GM08714 (cell line): ENCODE measurements around the gene SLC9A7.
A peak's percentile ranks its signal among the peaks of the same experiment; 100 is the strongest.
"Not testable (repeated sequence)": the region's sequence is repeated elsewhere in the genome, so short reads cannot be mapped to it uniquely, and the experiment has no call there.

ENCODE experiments used
- H3K4me3 ChIP-seq: fragments of 200-500 bp; sonication (Bioruptor generic); 2 replicates; pipeline ENCODE4 v1.5.1; 2014; ENCODE audit warnings: mild to moderate bottlenecking, low read length, inconsistent platforms
- ZNF274 ChIP-seq: IDR thresholded peaks from 2 replicates; pipeline ENCODE4 v1.6.1; 2012; ENCODE audit warnings: mild to moderate bottlenecking, low read depth, low read length

The SLC9A7 gene

GRCh38 chrX:46758956-46759644 is at the start of gene SLC9A7:
SLC9A7 (minus strand) TSS chrX:46759118; CDS start chrX:46759029, 89 bp downstream.
- H3K4me3 ChIP-seq: peak within 1 kb of the TSS; percentile 87
- no peak for TF ChIP-seq ZNF274

- no peak overlapping the region for H3K4me3 ChIP-seq
- no peak for TF ChIP-seq ZNF274
These were observed 46.4 kb upstream of the SLC9A7 start for GRCh38 chrX:46805270-46805669.

DNA sequence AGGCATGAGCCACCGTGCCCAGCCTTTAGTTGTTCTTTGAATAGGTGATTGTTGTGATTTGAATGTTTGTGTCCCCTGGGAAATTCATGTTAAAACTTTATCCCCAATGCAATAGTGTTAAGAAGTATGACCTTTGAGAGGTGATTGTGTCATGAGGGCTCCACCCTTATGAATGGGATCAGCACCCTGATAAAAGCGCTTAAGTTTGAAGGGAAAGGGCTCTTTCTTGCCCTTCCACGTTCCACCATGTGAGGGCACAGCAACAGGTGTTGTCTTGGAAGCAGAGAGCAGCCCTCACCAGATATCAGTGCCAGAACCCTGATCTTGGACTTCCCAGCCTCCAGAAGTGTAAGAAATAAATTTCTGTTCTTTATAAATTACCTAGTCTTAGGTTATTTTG is 44.2 kb upstream of the SLC9A7 start:
- TF ChIP-seq ZNF274: no peak
- H3K4me3 ChIP-seq: no peak overlapping the region

DNA sequence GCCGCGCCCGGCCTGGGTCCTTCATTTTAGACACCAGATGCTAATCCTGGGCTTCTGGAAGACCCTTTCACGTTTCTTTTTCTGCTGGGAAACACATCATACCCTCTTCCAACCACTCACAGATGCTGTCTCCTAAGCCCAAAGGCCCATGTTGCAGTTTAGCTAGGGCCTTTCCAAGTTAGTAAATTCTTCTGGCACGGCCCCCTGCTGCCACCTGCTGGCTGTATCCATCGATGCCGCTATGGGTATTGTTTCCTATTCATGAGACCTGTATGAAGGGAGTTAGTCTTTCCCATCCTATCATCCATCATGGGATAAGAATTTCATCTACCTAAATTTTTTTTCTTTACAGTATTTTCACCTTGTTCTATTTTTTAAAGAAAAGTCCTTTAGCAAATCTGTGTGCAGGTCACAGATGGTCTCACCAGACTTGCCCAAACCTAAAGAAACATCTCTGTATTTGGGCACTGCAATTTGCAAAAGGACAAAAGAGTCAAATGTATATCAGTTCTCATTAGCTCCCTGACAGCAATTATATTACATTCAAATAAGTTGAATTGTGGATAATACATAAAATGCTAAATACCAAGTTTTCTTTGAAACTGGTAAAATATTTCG is 37.8 kb upstream of the SLC9A7 start:
- no peak overlapping the region for H3K4me3 ChIP-seq
- no peak for TF ChIP-seq ZNF274

DNA sequence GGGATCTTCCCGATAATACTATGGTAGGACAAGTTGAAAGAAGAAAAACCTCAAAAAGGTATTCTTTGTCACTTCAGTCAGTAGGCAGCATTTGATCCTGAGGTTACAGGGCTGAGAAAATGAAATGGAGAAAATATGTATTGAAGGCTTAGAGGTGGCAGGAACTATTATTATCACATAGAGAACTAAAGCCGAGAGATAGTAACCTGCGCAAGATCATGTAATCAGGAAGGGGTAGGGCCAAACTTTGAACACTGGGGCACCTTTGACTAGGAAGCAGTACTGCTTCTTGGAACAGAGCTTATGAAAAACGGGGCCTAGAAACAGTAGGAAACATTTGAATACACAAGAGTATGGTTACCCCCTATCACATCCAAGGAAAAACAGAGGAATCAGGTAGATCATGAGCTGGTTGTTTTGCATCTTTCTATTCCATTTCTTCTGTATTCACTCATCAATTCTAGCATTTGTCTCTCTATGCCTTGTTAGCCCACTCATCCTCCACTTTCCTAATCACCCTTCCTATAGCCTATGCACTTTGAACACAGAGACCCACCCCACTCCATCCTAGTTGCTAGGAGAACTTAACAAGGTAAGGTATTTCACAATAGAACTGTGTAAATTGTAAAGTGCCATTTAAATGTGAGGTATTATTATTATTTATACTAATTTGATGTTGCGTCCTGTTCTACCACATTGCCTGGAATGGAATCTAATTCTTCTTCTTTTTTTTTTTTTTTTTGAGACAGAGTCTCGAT is 34.6 kb upstream of the SLC9A7 start:
- no peak for TF ChIP-seq ZNF274
- H3K4me3 ChIP-seq: no peak overlapping the region

GRCh38 chrX:46792810-46793188 is 33.9 kb upstream of the SLC9A7 start:
- no peak for TF ChIP-seq ZNF274
- no peak overlapping the region for H3K4me3 ChIP-seq

DNA sequence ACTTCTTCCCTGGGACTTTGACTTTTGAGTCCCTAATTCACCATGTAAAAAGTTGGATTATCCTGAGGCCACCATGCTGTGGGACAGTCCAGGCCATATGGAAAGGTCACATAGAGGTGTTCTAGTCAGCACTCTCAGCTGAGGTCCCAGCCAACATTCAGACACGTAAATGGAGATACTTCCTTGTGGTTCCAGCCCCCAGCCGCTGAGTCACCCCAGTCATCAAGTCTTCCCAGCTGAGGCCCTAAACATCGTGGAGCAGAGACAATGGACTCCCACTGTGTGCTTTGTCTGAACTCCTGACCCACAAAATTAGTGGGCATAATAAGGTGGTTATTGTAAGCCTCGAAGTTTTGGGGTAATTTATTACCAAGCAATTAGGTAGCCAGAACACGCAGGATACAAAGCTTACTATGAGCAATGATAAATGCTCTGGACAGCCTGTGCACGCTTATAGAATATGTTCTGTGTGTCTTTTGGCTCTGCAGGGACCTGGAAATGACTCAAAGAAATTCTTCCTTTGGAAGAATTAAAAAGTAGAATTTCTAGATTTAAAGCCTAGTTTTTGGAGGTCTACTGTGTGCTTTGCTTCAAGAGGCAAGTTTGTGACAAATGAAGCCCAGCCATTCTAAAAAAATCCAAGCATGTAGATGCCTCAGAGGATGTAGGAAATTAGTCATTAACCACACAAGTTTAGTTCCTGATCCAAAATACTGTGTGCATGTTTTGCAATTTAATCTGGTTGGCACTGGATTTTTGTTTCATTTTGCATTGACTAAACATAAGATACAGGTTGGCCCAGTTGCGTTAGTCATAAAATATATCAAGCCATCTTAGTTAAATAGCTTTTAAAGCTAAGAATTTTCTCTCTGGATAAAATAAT is 33.2 kb upstream of the SLC9A7 start:
- no peak for TF ChIP-seq ZNF274
- H3K4me3 ChIP-seq: no peak overlapping the region

- no peak for TF ChIP-seq ZNF274
- no peak overlapping the region for H3K4me3 ChIP-seq
These were observed 30.0 kb upstream of the SLC9A7 start for GRCh38 chrX:46788902-46789301.

GRCh38 chrX:46784437-46784836 is 25.5 kb upstream of the SLC9A7 start:
- H3K4me3 ChIP-seq: not testable (repeated sequence)

- no peak for TF ChIP-seq ZNF274
- no peak overlapping the region for H3K4me3 ChIP-seq
These were observed 23.1 kb upstream of the SLC9A7 start for GRCh38 chrX:46782034-46782433.

- no peak overlapping the region for H3K4me3 ChIP-seq
- no peak for TF ChIP-seq ZNF274
These were observed 19.3 kb upstream of the SLC9A7 start for GRCh38 chrX:46777971-46778810.

- no peak for TF ChIP-seq ZNF274
- no peak overlapping the region for H3K4me3 ChIP-seq
These were observed 11.9 kb upstream of the SLC9A7 start for GRCh38 chrX:46770817-46771163.

GRCh38 chrX:46770000-46770816 is 11.3 kb upstream of the SLC9A7 start:
- H3K4me3 ChIP-seq: no peak overlapping the region
- no peak for TF ChIP-seq ZNF274
